Esophagus squamous epithelium (tissue), 5 donors: ENCODE measurements around the gene NRXN2. TPM values are rescaled to one million over a fixed set of nuclear protein-coding genes. Genes with fewer than 3 reads are reported as not detected.

Source experiments
- DNase-seq: peaks from one replicate; lab custom pipeline; 2025; lab: John Stamatoyannopoulos, UW
- H3K27ac ChIP-seq, 4 donors: fragments of 200-600 bp; sonication (generic); one replicate each; pipeline ENCODE4 v1.5.1; 2016 to 2019; ENCODE audit warnings: mild to moderate bottlenecking in 1 of 4
- H3K27me3 ChIP-seq, 4 donors: fragments of 200-600 bp; sonication (generic); 1 replicate in 3 of 4; 2 replicates in 1 of 4; pipeline versions ENCODE4 v1.5.1 to v1.6.0; 2017 to 2021; ENCODE audit warnings: antibody characterized with exemption in 1 of 4
- H3K36me3 ChIP-seq, 3 donors: fragments of 200-600 bp; sonication (generic); one replicate each; pipeline ENCODE4 v1.5.1; 2016 to 2019
- H3K4me1 ChIP-seq, 3 donors: fragments of 200-600 bp; sonication (generic); one replicate each; pipeline ENCODE4 v1.5.1; 2017 to 2019
- H3K4me3 ChIP-seq, 4 donors: fragments of 200-600 bp; sonication (generic); 1 replicate in 3 of 4; 2 replicates in 1 of 4; pipeline ENCODE4 v1.5.1; 2016 to 2019; ENCODE audit warnings: mild to moderate bottlenecking in 2 of 4, moderate library complexity in 1 of 4
- H3K9me3 ChIP-seq, 3 donors: fragments of 200-600 bp; sonication (generic); one replicate each; pipeline ENCODE4 v1.5.1; 2016 to 2019
- POLR2A ChIP-seq, 4 donors: fragments of 450-650 bp; IDR thresholded peaks; one replicate each; pipeline ENCODE4 v1.6.1; 2017; ENCODE audit warnings: antibody characterized with exemption in 4 of 4, mild to moderate bottlenecking in 4 of 4, moderate library complexity in 3 of 4
- WGBS, 2 donors: methylation state at CpG; one replicate each; pipeline ENCODE4 v1.1.5; 2018; 5-methylcytosine and 5-hydroxymethylcytosine counted together
- intact Hi-C: fragments of 100-400 bp; cut with DNase I; formaldehyde crosslinking; loops from one replicate; pipeline ENCODE4 v1.15.0; 2022
- total RNA-seq, 4 donors: library from RNA; depleted of rRNA; stranded (reverse); fragments of >200 nt; gene quantifications; one replicate each; pipeline ENCODE4 v1.1.0, GENCODE V29; 2016
- TF ChIP-seq, protein P1 (sequence below), 6 experiments: fragments of 450-650 bp in 4 of 6; fragments of 200-600 bp in 2 of 6; sonication (generic) in 2 of 6; IDR thresholded peaks; one replicate each; pipeline ENCODE4 v1.5.1; 2016 to 2019; ENCODE audit warnings: antibody characterized with exemption in 6 of 6, mild to moderate bottlenecking in 4 of 6, moderate library complexity in 4 of 6
- donor health status: DM: yes; HTN: yes; CAD: no.

NRXN2 gene
- total RNA-seq, 4 donors from 2014 or later, result 0.38 TPM; not detected in 3

DNA sequence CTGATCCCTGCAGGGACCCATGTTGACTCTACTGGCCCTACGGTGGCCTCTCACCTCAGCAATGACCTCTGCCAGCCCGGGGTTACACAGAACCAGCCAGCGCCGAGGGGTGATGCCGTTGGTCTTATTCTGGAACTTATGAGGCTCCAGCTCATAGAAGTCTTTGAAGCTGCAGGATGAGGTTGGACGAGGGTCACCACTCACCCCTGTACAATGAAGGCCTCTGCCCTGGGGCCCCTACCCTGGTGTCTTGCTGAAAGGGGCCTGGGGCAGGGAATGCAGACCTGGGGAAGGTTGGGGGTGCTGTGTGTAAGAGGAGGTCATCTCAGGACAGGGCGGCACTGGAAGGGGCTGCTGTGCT, 30.0 kb upstream of the NRXN2 start:
- 100% methylated on average over 1 to 2 of the region's 7 CpGs for WGBS, 2 donors

DNA sequence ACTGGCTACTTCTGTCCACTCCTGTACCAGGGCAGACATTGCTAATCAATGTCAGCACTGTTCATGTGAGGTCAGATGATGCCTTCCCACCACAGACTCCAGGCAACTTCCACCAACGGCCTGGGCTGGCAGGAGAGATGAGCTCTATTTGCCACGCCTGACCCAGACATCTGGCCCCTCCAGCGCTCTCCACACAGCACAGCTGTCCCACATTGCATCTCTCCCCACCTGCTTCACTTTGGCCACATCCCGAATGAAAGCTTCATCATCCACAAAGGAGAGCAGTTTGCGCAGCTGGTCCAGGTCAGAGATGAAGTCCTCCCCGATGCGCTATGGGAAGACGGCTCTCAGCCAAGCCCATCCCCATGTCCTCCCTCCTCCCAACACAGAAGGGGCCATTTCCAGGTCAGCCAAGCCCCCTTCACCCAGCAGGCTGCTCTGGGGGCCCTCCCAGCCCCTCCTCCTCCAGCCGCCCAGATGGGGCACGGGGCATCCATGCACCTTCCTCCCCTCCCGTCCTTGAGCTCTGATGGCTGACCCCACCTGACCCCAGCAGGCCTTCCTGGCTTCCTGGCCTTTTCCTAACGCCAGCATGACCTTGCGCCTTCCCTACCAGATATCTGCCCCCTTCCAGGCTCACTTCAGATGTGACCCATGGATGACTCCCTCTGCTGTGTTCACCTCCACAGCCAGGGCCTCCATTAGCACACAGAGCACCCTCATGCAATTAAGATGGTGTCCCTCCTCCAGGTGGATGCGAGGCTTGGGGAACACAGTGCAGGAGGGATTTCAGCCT, 29.4 kb upstream of the NRXN2 start:
- no peak for DNase-seq
- Histone ChIP-seq H3K27ac (no peak overlapping the region), H3K27me3 (no peaks in the 10 kb centered on the region), H3K9me3 (no peaks in the 10 kb centered on the region), H3K36me3 (no peaks in the 10 kb centered on the region), H3K4me3 (no peak overlapping the region), H3K4me1 (no peaks in the 10 kb centered on the region)
- TF ChIP-seq, protein P1, sequence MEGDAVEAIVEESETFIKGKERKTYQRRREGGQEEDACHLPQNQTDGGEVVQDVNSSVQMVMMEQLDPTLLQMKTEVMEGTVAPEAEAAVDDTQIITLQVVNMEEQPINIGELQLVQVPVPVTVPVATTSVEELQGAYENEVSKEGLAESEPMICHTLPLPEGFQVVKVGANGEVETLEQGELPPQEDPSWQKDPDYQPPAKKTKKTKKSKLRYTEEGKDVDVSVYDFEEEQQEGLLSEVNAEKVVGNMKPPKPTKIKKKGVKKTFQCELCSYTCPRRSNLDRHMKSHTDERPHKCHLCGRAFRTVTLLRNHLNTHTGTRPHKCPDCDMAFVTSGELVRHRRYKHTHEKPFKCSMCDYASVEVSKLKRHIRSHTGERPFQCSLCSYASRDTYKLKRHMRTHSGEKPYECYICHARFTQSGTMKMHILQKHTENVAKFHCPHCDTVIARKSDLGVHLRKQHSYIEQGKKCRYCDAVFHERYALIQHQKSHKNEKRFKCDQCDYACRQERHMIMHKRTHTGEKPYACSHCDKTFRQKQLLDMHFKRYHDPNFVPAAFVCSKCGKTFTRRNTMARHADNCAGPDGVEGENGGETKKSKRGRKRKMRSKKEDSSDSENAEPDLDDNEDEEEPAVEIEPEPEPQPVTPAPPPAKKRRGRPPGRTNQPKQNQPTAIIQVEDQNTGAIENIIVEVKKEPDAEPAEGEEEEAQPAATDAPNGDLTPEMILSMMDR (IDR thresholded peaks at IDR 0.05), result no peak
- no peak for TF ChIP-seq POLR2A (IDR thresholded peaks at IDR 0.05)
- 83 to 84% methylated on average over 7 to 12 of the region's 14 CpGs for WGBS, 2 donors
- intact Hi-C loops, result no loop called here

More for the DNA sequence above, 30.0 kb upstream of the NRXN2 start:
- intact Hi-C loops, result no loop called here
- H3K9me3 ChIP-seq, result no peaks in the 10 kb centered on the region
- no peak for DNase-seq
- TF ChIP-seq POLR2A (IDR thresholded peaks at IDR 0.05), result no peak
- TF ChIP-seq, protein P1 (IDR thresholded peaks at IDR 0.05), result no peak
- H3K27me3 ChIP-seq, result no peaks in the 10 kb centered on the region
- H3K27ac ChIP-seq, result no peak overlapping the region
- H3K36me3 ChIP-seq, result no peaks in the 10 kb centered on the region
- H3K4me3 ChIP-seq, result no peak overlapping the region
- no peaks in the 10 kb centered on the region for H3K4me1 ChIP-seq

DNA sequence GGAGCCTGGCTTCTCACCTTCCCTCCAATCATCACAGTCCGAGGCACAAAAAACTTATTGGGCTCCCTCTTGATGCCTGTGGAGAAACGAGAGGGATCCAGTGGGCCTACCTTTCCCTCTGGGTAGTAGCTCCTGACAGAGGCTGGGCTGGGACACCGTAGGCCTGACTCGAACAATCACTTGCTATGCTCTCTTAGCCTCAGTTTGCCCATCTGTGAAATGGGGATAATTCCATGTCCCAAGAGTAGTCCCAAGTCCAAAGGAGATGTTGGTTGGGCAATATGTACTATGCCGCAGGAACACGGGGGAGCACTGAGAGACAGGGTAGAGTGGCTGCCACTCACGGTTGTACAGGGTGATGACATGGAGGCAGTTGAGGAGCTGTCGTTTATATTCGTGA, 28.6 kb upstream of the NRXN2 start:
- DNase-seq, result no peak
- H3K4me3 ChIP-seq, result no peak overlapping the region
- TF ChIP-seq, protein P1 (IDR thresholded peaks at IDR 0.05), result no peak
- TF ChIP-seq POLR2A (IDR thresholded peaks at IDR 0.05), result no peak
- peaks cover 0 to under 1% (median 0%) of the 10 kb centered on the region in 4 donors for H3K27me3 ChIP-seq
- H3K36me3 ChIP-seq, result no peaks in the 10 kb centered on the region
- H3K9me3 ChIP-seq, result no peaks in the 10 kb centered on the region
- no peak overlapping the region for H3K27ac ChIP-seq
- 80 to 94% methylated on average over 8 of the region's 9 CpGs for WGBS, 2 donors
- H3K4me1 ChIP-seq, result no peaks in the 10 kb centered on the region
- intact Hi-C loops, result no loop called here

DNA sequence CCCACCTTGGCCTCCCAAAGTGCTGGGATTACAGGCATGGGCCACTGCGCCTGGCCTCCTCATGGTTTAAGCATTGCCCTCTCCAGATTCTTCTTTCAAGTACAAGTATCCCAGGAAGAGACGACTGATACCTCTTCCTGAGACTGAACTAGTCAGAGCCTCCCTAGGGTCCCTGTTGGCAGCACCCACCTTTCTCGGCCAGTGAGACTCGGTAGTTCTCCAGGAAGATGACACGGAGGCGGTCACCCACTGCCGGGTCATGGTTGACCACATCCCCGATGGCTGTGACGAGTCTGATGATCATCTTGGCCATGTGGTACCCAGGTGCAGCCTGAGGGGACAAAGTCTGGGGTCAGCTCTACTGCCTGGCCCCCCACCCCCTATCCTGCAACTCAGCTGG, 28.1 kb upstream of the NRXN2 start:
- H3K36me3 ChIP-seq, result no peaks in the 10 kb centered on the region
- H3K4me3 ChIP-seq, result no peak overlapping the region
- no peak overlapping the region for H3K27ac ChIP-seq
- TF ChIP-seq POLR2A (IDR thresholded peaks at IDR 0.05), result no peak
- TF ChIP-seq, protein P1 (IDR thresholded peaks at IDR 0.05), result no peak
- no peak for DNase-seq
- no peaks in the 10 kb centered on the region for H3K9me3 ChIP-seq
- H3K4me1 ChIP-seq, result peaks cover 0 to 2% (median 0%) of the 10 kb centered on the region in 3 donors
- peaks cover 0 to 5% (median 0%) of the 10 kb centered on the region in 4 donors for H3K27me3 ChIP-seq
- 87 to 91% methylated on average over 5 to 9 of the region's 9 CpGs for WGBS, 2 donors
- intact Hi-C loops, result no loop called here

DNA sequence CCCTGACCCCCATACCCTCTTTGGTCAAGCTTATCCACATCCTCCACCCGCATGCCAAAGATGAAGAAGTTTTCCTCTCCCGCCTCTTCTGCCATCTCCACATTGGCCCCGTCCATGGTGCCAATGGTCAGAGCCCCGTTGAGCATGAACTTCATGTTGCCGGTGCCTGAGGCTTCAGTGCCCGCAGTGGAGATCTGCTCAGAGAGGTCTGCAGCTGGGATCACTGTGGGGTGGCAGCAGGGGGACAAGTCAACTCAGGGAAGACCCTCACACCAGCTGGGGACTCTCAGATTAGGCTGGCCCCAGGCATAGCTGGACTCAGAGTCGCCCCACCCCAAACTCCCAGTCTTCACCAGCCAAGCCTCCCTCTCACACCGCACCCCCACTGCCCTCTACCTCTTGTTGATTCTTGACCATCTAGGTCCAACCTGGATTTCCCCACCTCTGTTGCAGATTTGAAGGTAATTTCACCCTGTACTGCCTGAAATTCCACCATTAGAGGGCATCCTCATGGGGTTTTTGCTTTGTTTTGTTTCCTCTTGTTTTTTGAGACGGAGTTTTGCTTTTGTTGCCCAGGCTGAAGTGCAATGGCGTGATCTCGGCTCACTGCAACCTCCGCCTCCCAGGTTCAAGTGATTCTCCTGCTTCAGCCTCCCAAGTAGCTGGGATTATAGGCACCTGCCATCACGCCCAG, 27.5 kb upstream of the NRXN2 start:
- no peak for DNase-seq
- Histone ChIP-seq H3K27ac (no peak overlapping the region), H3K27me3 (peaks cover 0 to 11% (median 0%) of the 10 kb centered on the region in 4 donors), H3K9me3 (no peaks in the 10 kb centered on the region), H3K4me3 (no peak overlapping the region), H3K4me1 (peaks cover 4 to 8% (median 5%) of the 10 kb centered on the region in 3 donors), H3K36me3 (no peaks in the 10 kb centered on the region)
- intact Hi-C loops, result no loop called here
- TF ChIP-seq, protein P1 (IDR thresholded peaks at IDR 0.05), result no peak
- no peak for TF ChIP-seq POLR2A (IDR thresholded peaks at IDR 0.05)
- WGBS, 2 donors, result 92 to 93% methylated on average over 11 to 12 of the region's 13 CpGs
